Colonic mucosa (tissue), 4 donors: Measurements from ENCODE around the gene TMEM266. TPM values are rescaled to one million over a fixed set of nuclear protein-coding genes. Genes with fewer than 3 reads are reported as not detected.

Experiments
- DNase-seq: peaks from one replicate; pipeline ENCODE4 v3.0.0-alpha.2; 2020
- H3K27ac ChIP-seq: fragments of 200-600 bp; one replicate; pipeline ENCODE4 v1.8.0; 2021
- H3K27me3 ChIP-seq: fragments of 200-600 bp; one replicate; pipeline ENCODE4 v1.8.0; 2021
- H3K36me3 ChIP-seq: fragments of 200-600 bp; one replicate; pipeline ENCODE4 v1.8.0; 2021
- H3K4me1 ChIP-seq: fragments of 200-600 bp; one replicate; pipeline ENCODE4 v1.8.0; 2021; ENCODE audit warnings: mild to moderate bottlenecking
- H3K4me3 ChIP-seq: fragments of 200-600 bp; one replicate; pipeline ENCODE4 v1.8.0; 2021
- H3K9ac ChIP-seq, 2 donors: one replicate each; pipeline ENCODE4 v1.7.0; 2013; ENCODE audit warnings: control low read depth in 2 of 2, low read depth in 2 of 2, low read length in 2 of 2
- H3K9me3 ChIP-seq: fragments of 200-600 bp; one replicate; pipeline ENCODE4 v1.8.0; 2021
- intact Hi-C: fragments of 100-400 bp; cut with DNase I; formaldehyde crosslinking; loops from one replicate; pipeline ENCODE4 v1.14.1; 2022
- total RNA-seq, 2 donors: library from RNA; stranded (reverse); fragmentation: NEBNext Ultra II Directional in 1 of 2; extraction: Animal tissue kit (Norgen Biotek cat#: 25700) in 1 of 2; gene quantifications; one replicate each; pipeline ENCODE4 v1.2.1, GENCODE V29; 2021
- TF ChIP-seq, protein P1 (sequence below): fragments of 200-600 bp; IDR thresholded peaks from one replicate; pipeline ENCODE4 v1.8.0; 2022; ENCODE audit warnings: antibody characterized with exemption, mild to moderate bottlenecking
- donor health status: healthy.
- donor health status: DM: no; HTN: no; CAD: no.
- donor health status: DM: no; HTN: no; CAD: no.

The TMEM266 gene
- total RNA-seq, 2 donors from 2014 or later, result not detected

- Histone ChIP-seq H3K4me1 (no peaks in the 10 kb centered on the region), H3K27me3 (peaks cover 23% of the 10 kb centered on the region), H3K4me3 (no peak overlapping the region), H3K27ac (no peak overlapping the region), H3K9ac (no peak overlapping the region), H3K36me3 (no peaks in the 10 kb centered on the region), H3K9me3 (no peaks in the 10 kb centered on the region)
- TF ChIP-seq, protein P1, sequence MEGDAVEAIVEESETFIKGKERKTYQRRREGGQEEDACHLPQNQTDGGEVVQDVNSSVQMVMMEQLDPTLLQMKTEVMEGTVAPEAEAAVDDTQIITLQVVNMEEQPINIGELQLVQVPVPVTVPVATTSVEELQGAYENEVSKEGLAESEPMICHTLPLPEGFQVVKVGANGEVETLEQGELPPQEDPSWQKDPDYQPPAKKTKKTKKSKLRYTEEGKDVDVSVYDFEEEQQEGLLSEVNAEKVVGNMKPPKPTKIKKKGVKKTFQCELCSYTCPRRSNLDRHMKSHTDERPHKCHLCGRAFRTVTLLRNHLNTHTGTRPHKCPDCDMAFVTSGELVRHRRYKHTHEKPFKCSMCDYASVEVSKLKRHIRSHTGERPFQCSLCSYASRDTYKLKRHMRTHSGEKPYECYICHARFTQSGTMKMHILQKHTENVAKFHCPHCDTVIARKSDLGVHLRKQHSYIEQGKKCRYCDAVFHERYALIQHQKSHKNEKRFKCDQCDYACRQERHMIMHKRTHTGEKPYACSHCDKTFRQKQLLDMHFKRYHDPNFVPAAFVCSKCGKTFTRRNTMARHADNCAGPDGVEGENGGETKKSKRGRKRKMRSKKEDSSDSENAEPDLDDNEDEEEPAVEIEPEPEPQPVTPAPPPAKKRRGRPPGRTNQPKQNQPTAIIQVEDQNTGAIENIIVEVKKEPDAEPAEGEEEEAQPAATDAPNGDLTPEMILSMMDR, result no peak
- intact Hi-C loops, result no loop called here
- no peak for DNase-seq
Observed at GRCh38 chr15:76062286-76062685, 2.5 kb downstream of the TMEM266 start.

GRCh38 chr15:76064375-76064774 lies 4.6 kb downstream of the TMEM266 start:
- DNase-seq, result no peak
- TF ChIP-seq, protein P1, result no peak
- Histone ChIP-seq H3K9me3 (no peaks in the 10 kb centered on the region), H3K27ac (no peak overlapping the region), H3K4me3 (no peak overlapping the region), H3K27me3 (peaks cover 8% of the 10 kb centered on the region), H3K36me3 (no peaks in the 10 kb centered on the region), H3K4me1 (no peaks in the 10 kb centered on the region), H3K9ac (no peak overlapping the region)
- intact Hi-C loops, result no loop called here

DNA sequence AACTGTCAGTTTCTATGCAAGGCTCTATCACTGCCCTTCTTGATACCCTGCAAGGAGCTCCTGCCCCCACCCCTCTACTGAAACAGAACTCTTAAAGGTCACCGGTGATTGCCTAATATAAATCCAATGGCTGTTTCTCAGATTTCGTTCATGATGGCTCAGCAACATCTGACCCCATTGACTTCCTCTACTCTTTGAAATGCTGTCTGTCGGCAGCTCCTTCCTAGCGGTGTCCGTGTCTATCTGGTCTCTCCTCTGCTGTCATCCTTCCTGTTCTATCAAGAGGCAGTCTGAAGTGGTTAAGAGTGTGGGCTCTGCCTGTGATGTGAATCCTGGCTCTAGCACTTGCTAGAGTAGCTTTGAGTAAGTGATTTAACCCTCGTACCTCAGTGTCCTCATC lies 5.5 kb downstream of the TMEM266 start:
- intact Hi-C loops, result no loop called here
- Histone ChIP-seq H3K4me3 (no peak overlapping the region), H3K27ac (no peak overlapping the region), H3K4me1 (no peaks in the 10 kb centered on the region), H3K9ac (no peak overlapping the region), H3K36me3 (no peaks in the 10 kb centered on the region), H3K9me3 (no peaks in the 10 kb centered on the region), H3K27me3 (peaks cover 8% of the 10 kb centered on the region)
- no peak for DNase-seq
- TF ChIP-seq, protein P1, result no peak

- DNase-seq, result no peak
- intact Hi-C loops, result no loop called here
- TF ChIP-seq, protein P1, result no peak
- no peak overlapping the region for H3K4me3 ChIP-seq
- peaks cover 8% of the 10 kb centered on the region for H3K27me3 ChIP-seq
- H3K36me3 ChIP-seq, result no peaks in the 10 kb centered on the region
- H3K4me1 ChIP-seq, result no peaks in the 10 kb centered on the region
- no peak overlapping the region for H3K9ac ChIP-seq
- no peak overlapping the region for H3K27ac ChIP-seq
- no peaks in the 10 kb centered on the region for H3K9me3 ChIP-seq
Observed at GRCh38 chr15:76065793-76066192, 6.0 kb downstream of the TMEM266 start.

DNA sequence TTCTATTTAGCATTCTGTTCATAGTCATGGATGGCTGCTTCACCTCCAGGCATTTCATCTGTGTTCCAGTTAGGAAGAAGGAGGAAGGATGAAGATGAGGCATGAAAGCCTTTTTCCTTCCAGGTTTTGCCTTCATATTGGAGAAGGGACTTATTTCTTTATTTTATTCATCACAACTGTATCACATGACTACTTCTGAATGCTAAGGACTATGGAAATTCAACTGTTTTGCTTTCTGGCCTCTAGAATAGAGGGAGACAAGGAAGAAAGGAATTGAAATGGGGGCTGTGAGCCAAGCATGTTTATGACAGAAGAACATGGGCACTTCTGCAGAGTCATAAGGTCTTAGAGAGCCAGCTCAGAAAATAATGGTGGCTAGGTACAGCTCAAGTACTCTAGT lies 10.4 kb downstream of the TMEM266 start:
- intact Hi-C loops, result no loop called here
- no peak overlapping the region for H3K9ac ChIP-seq
- H3K9me3 ChIP-seq, result no peaks in the 10 kb centered on the region
- TF ChIP-seq, protein P1, result no peak
- H3K27me3 ChIP-seq, result no peaks in the 10 kb centered on the region
- H3K4me3 ChIP-seq, result no peak overlapping the region
- H3K36me3 ChIP-seq, result no peaks in the 10 kb centered on the region
- no peak overlapping the region for H3K27ac ChIP-seq
- no peaks in the 10 kb centered on the region for H3K4me1 ChIP-seq
- no peak for DNase-seq
